Parathyroid adenoma (tissue), 2 donors: ENCODE data around the gene TMED4.

Experiments
- H2AFZ ChIP-seq: fragments of 300-600 bp; sonication (generic); one replicate; pipeline ENCODE4 v1.7.0; 2017; ENCODE audit warnings: antibody characterized with exemption, mild to moderate bottlenecking
- H3K27ac ChIP-seq: fragments of 300-600 bp; sonication (generic); one replicate; pipeline ENCODE4 v1.7.0; 2017
- H3K27me3 ChIP-seq: fragments of 300-600 bp; sonication (generic); one replicate; pipeline ENCODE4 v1.7.0; 2017; ENCODE audit warnings: low read length; ENCODE audit not compliant: control insufficient read depth, insufficient read depth
- H3K36me3 ChIP-seq: fragments of 300-600 bp; sonication (generic); one replicate; pipeline ENCODE4 v1.7.0; 2017; ENCODE audit warnings: low read length; ENCODE audit not compliant: control insufficient read depth, insufficient read depth
- H3K4me1 ChIP-seq: fragments of 300-600 bp; sonication (generic); one replicate; pipeline ENCODE4 v1.7.0; 2017; ENCODE audit warnings: control low read depth
- H3K4me2 ChIP-seq: fragments of 300-600 bp; sonication (generic); one replicate; pipeline ENCODE4 v1.7.0; 2017; ENCODE audit warnings: low read length
- H3K4me3 ChIP-seq: fragments of 300-600 bp; sonication (generic); one replicate; pipeline ENCODE4 v1.7.0; 2017; ENCODE audit warnings: low read depth, low read length
- H3K79me2 ChIP-seq: fragments of 300-600 bp; sonication (generic); one replicate; pipeline ENCODE4 v1.7.0; 2017; ENCODE audit warnings: control low read depth
- H3K9ac ChIP-seq: fragments of 300-600 bp; sonication (generic); one replicate; pipeline ENCODE4 v1.7.0; 2017; ENCODE audit warnings: mild to moderate bottlenecking
- H3K9me3 ChIP-seq: fragments of 300-600 bp; sonication (generic); one replicate; pipeline ENCODE4 v1.7.0; 2017; ENCODE audit warnings: low read length; ENCODE audit not compliant: control insufficient read depth
- CTCF ChIP-seq: fragments of 300-600 bp; sonication (generic); IDR thresholded peaks from one replicate; pipeline ENCODE4 v1.7.0; 2017; ENCODE audit warnings: antibody characterized with exemption, mild to moderate bottlenecking
- donor health status: primary hyperparathyroidism.

Gene TMED4

GRCh38 chr7:44626620-44627019, 44.6 kb upstream of the TMED4 start:
- TF ChIP-seq CTCF: no peak
- no peak overlapping the region for H3K4me2 ChIP-seq
- peaks cover 66% of the 10 kb centered on the region for H3K79me2 ChIP-seq
- no peaks in the 10 kb centered on the region for H3K27me3 ChIP-seq
- no peak overlapping the region for H3K4me3 ChIP-seq
- no peaks in the 10 kb centered on the region for H3K9me3 ChIP-seq
- peak overlapping the region; percentile 38 for H3K27ac ChIP-seq
- H3K36me3 ChIP-seq: no peaks in the 10 kb centered on the region
- no peak overlapping the region for H3K9ac ChIP-seq
- peaks cover 11% of the 10 kb centered on the region for H3K4me1 ChIP-seq
- H2AFZ ChIP-seq: no peak overlapping the region

GRCh38 chr7:44625526-44626471, 43.8 kb upstream of the TMED4 start:
- Histone ChIP-seq H3K9me3 (no peaks in the 10 kb centered on the region), H3K79me2 (peaks cover 64% of the 10 kb centered on the region), H3K9ac (no peak overlapping the region), H3K36me3 (no peaks in the 10 kb centered on the region), H3K27ac (peak overlapping the region; percentile 38), H3K27me3 (no peaks in the 10 kb centered on the region), H3K4me2 (no peak overlapping the region), H3K4me3 (no peak overlapping the region), H3K4me1 (peaks cover 11% of the 10 kb centered on the region), H2AFZ (no peak overlapping the region)
- TF ChIP-seq CTCF: no peak

- H3K27me3 ChIP-seq: no peaks in the 10 kb centered on the region
- no peak for TF ChIP-seq CTCF
- H3K79me2 ChIP-seq: peaks cover 53% of the 10 kb centered on the region
- H3K4me2 ChIP-seq: no peak overlapping the region
- no peak overlapping the region for H2AFZ ChIP-seq
- H3K36me3 ChIP-seq: no peaks in the 10 kb centered on the region
- H3K27ac ChIP-seq: no peak overlapping the region
- H3K4me3 ChIP-seq: no peak overlapping the region
- H3K4me1 ChIP-seq: peaks cover 11% of the 10 kb centered on the region
- no peak overlapping the region for H3K9ac ChIP-seq
- no peaks in the 10 kb centered on the region for H3K9me3 ChIP-seq
These were observed 42.3 kb upstream of the TMED4 start for GRCh38 chr7:44624318-44624717.

- Histone ChIP-seq H3K4me1 (peaks cover 25% of the 10 kb centered on the region), H2AFZ (no peak overlapping the region), H3K36me3 (no peaks in the 10 kb centered on the region), H3K9me3 (no peaks in the 10 kb centered on the region), H3K79me2 (peaks cover 55% of the 10 kb centered on the region), H3K9ac (no peak overlapping the region), H3K27ac (peak overlapping the region; percentile 37), H3K4me2 (peak overlapping the region; percentile 37), H3K4me3 (no peak overlapping the region), H3K27me3 (no peaks in the 10 kb centered on the region)
- no peak for TF ChIP-seq CTCF
These were observed 40.5 kb upstream of the TMED4 start for GRCh38 chr7:44622342-44623151.
